Measurements from ENCODE around the gene SFT2D2.

- TF ChIP-seq MAX (IDR thresholded peaks at IDR 0.05; ENCODE audit: low read depth, low read length) (no peak), CTCF (IDR thresholded peaks at IDR 0.05; ENCODE audit: low read depth, low read length) (no peak), POLR2A (IDR thresholded peaks at IDR 0.05; ENCODE audit: extremely low read depth, insufficient read length) (no peak), MYC (IDR thresholded peaks at IDR 0.05; ENCODE audit: low read depth, low read length) (no peak)
Measured at GRCh38 chr1:168285521-168285790, 59.7 kb downstream of the SFT2D2 start.

Measured in NB4 (cell line).